ENCODE measurements around the gene FAM163B.

FAM163B gene

DNA sequence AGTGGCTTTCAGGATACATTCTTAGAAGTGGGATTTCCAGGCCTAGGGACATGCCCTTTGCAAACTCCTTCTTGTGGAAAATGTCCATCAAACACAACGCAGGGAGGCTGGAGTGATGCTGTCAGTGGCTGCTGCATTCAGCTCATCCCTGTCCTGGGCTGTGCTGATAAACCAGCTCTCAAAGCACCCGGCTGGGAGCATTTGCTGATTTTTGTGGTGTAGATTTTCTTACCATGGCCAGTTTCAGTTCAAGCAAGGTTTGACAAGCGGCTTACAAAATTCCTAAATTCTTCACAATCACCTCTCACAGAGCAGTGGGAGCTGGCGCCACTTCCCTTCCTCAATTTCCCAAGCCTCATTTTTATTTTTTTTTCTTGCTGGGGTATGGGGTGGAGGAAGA lies 28.2 kb downstream of the FAM163B start:
- Histone ChIP-seq H3K36me3 (peaks cover 14% of the 10 kb centered on the region), H3K4me3 (ENCODE audit: low read depth, low read length) (no peak overlapping the region), H3K4me1 (peaks cover 71% of the 10 kb centered on the region), H3K9me3 (no peaks in the 10 kb centered on the region), H3K27me3 (no peaks in the 10 kb centered on the region)
- no peak for DNase-seq
- TF ChIP-seq, protein P1, sequence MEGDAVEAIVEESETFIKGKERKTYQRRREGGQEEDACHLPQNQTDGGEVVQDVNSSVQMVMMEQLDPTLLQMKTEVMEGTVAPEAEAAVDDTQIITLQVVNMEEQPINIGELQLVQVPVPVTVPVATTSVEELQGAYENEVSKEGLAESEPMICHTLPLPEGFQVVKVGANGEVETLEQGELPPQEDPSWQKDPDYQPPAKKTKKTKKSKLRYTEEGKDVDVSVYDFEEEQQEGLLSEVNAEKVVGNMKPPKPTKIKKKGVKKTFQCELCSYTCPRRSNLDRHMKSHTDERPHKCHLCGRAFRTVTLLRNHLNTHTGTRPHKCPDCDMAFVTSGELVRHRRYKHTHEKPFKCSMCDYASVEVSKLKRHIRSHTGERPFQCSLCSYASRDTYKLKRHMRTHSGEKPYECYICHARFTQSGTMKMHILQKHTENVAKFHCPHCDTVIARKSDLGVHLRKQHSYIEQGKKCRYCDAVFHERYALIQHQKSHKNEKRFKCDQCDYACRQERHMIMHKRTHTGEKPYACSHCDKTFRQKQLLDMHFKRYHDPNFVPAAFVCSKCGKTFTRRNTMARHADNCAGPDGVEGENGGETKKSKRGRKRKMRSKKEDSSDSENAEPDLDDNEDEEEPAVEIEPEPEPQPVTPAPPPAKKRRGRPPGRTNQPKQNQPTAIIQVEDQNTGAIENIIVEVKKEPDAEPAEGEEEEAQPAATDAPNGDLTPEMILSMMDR (IDR thresholded peaks at IDR 0.05; ENCODE audit: low read depth, low read length), result no peak

DNA sequence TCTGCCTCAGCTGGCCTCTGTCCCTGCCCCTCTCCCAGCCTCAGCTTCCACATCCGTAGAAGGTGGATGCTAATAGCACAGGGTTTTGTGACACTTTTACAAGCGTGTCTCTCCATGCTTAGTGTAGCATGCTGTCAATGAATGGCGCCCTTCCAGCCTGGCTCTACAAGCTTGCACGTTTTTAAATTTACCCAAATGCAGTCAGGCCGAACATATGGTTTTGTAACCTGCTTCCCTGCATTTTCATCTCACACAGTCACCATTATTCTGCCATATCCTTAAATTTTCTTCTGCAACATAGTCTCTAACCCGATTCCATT lies 28.8 kb downstream of the FAM163B start:
- H3K9me3 ChIP-seq, result no peaks in the 10 kb centered on the region
- H3K4me1 ChIP-seq, result peaks cover 73% of the 10 kb centered on the region
- no peaks in the 10 kb centered on the region for H3K27me3 ChIP-seq
- TF ChIP-seq, protein P1 (IDR thresholded peaks at IDR 0.05; ENCODE audit: low read depth, low read length), result no peak
- no peak for DNase-seq
- no peak overlapping the region for H3K4me3 ChIP-seq (ENCODE audit: low read depth, low read length)
- H3K36me3 ChIP-seq, result peaks cover 14% of the 10 kb centered on the region

DNA sequence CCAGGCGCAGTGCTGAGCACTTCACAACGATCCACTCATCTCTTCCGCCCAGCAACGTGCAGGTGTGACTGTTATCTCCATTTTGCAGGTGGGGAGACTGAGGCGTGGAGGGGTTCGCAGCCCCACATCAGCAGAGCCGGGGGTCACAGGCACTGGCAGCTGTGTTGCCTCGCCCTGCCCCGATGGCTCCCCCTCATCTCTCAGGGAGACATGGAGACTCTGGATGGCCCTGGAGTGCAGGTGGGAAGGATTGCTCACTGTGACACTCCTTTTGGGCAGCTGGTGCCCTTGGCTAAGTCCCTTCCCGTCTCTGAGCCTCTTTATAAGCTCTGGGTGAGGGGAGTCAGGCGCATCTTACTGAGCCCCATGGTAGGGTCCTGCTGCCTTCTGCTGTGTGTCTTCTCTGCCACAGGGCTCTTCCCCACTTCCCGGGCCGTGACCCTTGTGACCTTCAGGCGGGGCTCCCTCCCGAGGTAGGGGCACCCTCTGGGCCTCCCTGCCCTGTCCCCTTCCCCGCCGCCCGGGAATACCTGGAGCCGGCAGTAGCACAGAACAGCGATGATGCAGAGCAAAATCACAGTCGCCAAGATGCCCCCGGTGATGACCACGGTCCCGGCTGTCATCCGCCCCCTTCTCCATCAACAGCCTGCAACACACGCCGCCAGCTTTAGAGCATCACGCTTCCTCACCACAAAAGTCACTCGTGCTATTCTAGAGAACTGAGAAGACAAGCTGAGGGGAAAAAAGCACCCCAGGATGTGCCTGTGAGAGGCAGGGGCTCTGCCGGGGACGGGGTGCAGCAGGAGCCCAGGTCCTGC lies 29.4 kb downstream of the FAM163B start:
- H3K4me1 ChIP-seq, result peaks cover 70% of the 10 kb centered on the region
- no peaks in the 10 kb centered on the region for H3K9me3 ChIP-seq
- H3K4me3 ChIP-seq (ENCODE audit: low read depth, low read length), result no peak overlapping the region
- TF ChIP-seq, protein P1 (IDR thresholded peaks at IDR 0.05; ENCODE audit: low read depth, low read length), result no peak
- no peaks in the 10 kb centered on the region for H3K27me3 ChIP-seq
- DNase-seq, result no peak
- peaks cover 14% of the 10 kb centered on the region for H3K36me3 ChIP-seq

DNA sequence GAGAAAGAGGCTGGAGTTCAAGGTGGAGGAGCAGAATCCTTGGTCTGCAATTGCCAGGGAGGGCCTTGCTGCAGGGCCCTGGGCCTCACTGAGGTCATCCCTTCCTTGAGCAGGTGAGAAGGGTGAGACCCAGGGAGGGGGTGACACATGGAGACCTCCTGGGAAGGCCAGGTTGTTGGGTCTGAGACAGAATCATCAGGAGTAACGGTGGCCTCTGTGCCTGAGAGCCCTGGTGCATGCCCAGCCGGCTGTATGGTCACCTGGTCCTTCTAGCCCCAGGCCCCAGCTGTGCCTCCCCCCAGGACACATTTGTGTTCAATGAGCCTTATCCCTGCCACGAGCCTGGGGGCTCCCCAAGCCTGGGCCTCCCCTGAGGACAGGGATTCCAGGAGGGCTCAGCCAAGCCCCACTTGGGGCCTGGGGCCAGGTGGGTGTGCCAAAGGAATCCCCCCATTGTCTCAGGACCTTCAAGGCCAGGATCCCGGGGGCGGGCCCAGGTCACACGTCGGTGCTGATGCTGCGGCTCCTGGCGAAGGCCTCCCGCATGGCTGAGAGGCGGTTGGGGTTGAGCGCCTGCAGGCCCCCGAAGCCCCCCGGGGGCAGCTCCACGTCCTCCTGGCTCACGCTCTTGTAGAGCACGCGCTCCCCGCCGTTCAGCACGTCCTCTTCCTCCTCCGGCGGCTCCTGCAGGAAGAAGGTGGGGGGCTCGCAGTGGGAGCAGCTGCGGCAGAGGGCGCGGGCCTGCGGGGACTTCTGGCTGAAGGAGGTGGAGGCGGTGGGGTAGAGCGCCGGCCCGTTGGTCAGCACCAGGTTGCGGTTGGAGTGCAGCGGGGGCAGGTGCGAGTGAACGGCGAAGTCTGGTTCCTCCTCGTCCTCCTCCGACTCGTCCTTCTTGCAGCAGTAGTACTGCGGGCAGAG lies 30.4 kb downstream of the FAM163B start:
- TF ChIP-seq, protein P1 (IDR thresholded peaks at IDR 0.05; ENCODE audit: low read depth, low read length), result no peak
- no peaks in the 10 kb centered on the region for H3K27me3 ChIP-seq
- no peak overlapping the region for H3K4me3 ChIP-seq (ENCODE audit: low read depth, low read length)
- H3K9me3 ChIP-seq, result no peaks in the 10 kb centered on the region
- H3K36me3 ChIP-seq, result peaks cover 14% of the 10 kb centered on the region
- no peak for DNase-seq
- peaks cover 60% of the 10 kb centered on the region for H3K4me1 ChIP-seq

DNA sequence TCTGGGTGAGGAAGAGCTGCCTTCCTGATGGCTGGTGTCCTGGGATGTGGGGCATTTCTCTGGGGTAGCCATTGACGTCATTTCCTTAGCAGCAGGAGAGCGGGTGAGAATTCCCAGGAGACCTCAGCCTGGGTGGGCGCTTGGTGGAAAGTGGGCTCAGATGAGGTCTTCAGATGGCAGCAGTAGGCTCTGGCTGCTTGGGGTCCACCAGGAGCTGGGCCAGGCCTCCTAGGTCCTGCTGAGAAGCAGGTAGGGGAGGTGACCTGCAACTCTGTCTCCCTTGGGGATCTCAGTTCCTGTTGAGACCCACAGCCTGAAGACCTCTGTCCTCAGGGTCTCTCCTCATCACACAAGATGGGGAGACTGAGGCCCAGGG lies 31.5 kb downstream of the FAM163B start:
- TF ChIP-seq, protein P1 (IDR thresholded peaks at IDR 0.05; ENCODE audit: low read depth, low read length), result no peak
- DNase-seq, result no peak
- no peaks in the 10 kb centered on the region for H3K9me3 ChIP-seq
- no peak overlapping the region for H3K4me3 ChIP-seq (ENCODE audit: low read depth, low read length)
- H3K36me3 ChIP-seq, result peaks cover 14% of the 10 kb centered on the region
- H3K27me3 ChIP-seq, result no peaks in the 10 kb centered on the region
- peaks cover 49% of the 10 kb centered on the region for H3K4me1 ChIP-seq
